ENCODE results near the gene WDFY1.

WDFY1 gene, protein sequence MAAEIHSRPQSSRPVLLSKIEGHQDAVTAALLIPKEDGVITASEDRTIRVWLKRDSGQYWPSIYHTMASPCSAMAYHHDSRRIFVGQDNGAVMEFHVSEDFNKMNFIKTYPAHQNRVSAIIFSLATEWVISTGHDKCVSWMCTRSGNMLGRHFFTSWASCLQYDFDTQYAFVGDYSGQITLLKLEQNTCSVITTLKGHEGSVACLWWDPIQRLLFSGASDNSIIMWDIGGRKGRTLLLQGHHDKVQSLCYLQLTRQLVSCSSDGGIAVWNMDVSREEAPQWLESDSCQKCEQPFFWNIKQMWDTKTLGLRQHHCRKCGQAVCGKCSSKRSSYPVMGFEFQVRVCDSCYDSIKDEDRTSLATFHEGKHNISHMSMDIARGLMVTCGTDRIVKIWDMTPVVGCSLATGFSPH

DNA sequence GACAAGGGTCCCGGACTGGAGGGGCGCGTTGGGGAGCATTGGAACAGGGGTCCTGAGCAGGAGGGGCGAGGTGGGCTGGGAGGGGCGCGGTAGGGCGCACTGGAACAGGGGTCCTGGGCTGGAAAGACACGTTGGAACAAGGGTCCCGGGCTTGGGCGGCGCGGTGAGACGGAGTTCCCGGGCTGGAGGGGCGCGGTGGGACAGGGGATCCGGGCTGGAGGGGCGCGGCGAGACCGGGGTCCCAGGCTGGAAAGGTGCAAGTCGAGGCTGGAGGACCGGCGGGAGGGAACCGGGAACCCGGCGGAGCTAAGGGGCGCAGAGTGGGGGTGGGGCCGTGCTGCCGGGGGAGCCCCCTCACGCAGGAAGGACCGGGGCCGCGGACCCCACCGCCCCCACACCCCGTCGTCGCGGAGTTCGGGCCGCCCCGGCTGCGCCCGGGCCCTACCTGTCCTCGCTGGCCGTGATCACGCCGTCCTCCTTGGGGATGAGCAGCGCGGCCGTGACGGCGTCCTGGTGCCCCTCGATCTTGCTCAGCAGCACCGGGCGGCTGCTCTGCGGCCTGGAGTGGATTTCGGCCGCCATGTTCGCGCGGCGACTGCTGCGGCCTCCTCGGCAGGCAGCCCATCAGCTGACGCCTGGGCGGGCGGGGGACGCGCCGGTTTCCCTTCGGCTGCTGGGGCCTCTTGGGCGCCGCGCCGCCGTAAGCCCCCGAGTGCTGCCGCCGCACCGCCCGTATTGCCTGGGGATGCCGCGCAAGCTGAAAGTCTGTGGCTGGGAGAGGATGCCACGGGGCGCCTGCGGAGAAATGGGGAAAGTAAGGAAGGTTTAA, at the start of gene WDFY1:
Gene WDFY1, minus strand, starts transcription at position 633 of the 829 bp plus-strand sequence. Its CDS starts 51 bp downstream, at position 582.
- Histone ChIP-seq H3K4me1 (ENCODE audit: control insufficient read depth, insufficient read depth, low read length) (peaks cover 18% of the 10 kb centered on the region), H3K27ac (ENCODE audit: low read length) (peak within 1 kb of the TSS; percentile 62), H3K36me3 (ENCODE audit: control insufficient read depth in 2 of 2, insufficient read depth in 2 of 2, low read length in 2 of 2) (no peaks in the 10 kb centered on the region), H3K27me3 (ENCODE audit: control insufficient read depth in 1 of 2, insufficient read depth in 2 of 2, low read length in 2 of 2) (no peaks in the 10 kb centered on the region), H3K9me3 (ENCODE audit: control insufficient read depth in 2 of 2, low read length in 2 of 2) (no peaks in the 10 kb centered on the region), H3K4me3 (ENCODE audit: low read length in 2 of 2) (peak within 1 kb of the TSS; percentile 80 to 88), H3K9ac (ENCODE audit: low read length in 2 of 2) (peak within 1 kb of the TSS; percentile 84 to 89)

DNA sequence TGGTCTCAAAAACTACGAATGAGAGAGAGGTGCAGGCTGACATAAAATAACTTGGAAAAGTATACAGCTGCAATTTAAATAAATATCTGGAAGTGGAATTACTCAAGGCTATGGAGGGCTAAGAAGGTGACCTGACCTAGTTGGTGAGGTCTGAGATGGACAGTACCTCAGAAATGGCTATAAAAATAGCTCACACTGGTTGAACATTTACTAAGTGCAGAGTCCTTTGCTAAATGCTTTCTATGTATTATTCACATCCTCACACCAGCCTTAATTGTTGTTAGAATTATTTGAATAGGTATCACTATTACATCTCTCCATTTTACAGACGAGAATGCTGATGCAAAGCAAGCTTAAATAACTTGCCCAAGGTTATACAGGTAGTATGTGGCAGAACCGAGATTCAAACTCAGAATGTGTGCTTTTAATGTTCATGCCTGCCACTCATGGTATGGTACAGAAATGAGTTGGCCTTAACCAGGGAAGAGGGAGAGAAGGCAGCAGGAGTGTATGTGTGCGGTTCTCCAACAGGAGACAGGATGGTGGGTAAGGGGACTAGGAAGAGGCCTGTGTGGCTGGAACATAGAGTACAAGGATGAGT, 49.5 kb upstream of the WDFY1 start:
- no peak overlapping the region for H3K4me3 ChIP-seq (ENCODE audit: low read length in 2 of 2)
- H3K27me3 ChIP-seq (ENCODE audit: control insufficient read depth in 1 of 2, insufficient read depth in 2 of 2, low read length in 2 of 2), result no peaks in the 10 kb centered on the region
- H3K27ac ChIP-seq (ENCODE audit: low read length), result no peak overlapping the region
- no peaks in the 10 kb centered on the region for H3K4me1 ChIP-seq (ENCODE audit: control insufficient read depth, insufficient read depth, low read length)
- H3K9ac ChIP-seq (ENCODE audit: low read length in 2 of 2), result no peak overlapping the region
- H3K36me3 ChIP-seq (ENCODE audit: control insufficient read depth in 2 of 2, insufficient read depth in 2 of 2, low read length in 2 of 2), result peaks cover 0 to 2% of the 10 kb centered on the region in 2 donors
- no peaks in the 10 kb centered on the region for H3K9me3 ChIP-seq (ENCODE audit: control insufficient read depth in 2 of 2, low read length in 2 of 2)

DNA sequence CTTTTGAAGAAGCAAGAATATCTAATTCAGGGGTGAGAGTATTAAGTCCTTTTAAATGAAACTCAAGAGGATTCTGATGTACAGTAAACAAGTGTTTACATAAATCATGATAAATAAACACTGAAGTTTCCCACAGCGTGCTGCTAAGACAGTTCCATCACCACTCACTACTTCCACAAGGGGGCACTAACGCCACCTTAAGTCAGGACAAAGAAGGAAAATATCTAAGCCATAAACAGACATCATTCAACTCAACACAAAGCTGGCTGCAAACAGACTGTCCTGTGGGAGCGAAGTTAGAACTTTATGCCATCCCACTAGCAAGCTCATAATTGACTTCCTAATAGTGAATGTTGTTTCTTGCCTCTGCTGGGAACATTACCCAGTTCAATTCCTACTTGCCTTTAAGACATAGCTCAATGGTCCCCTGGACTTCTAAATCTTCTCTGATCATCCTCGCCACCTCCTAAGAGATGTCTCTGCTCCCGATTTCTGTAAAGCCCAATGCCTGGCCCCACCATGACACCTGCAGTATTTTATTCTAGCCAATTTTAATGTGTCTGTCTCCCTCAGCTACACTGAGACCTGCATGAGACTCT, 48.6 kb upstream of the WDFY1 start:
- Histone ChIP-seq H3K4me1 (ENCODE audit: control insufficient read depth, insufficient read depth, low read length) (no peaks in the 10 kb centered on the region), H3K9me3 (ENCODE audit: control insufficient read depth in 2 of 2, low read length in 2 of 2) (no peaks in the 10 kb centered on the region), H3K27ac (ENCODE audit: low read length) (no peak overlapping the region), H3K4me3 (ENCODE audit: low read length in 2 of 2) (no peak overlapping the region), H3K9ac (ENCODE audit: low read length in 2 of 2) (no peak overlapping the region), H3K36me3 (ENCODE audit: control insufficient read depth in 2 of 2, insufficient read depth in 2 of 2, low read length in 2 of 2) (peaks cover 0 to 2% of the 10 kb centered on the region in 2 donors), H3K27me3 (ENCODE audit: control insufficient read depth in 1 of 2, insufficient read depth in 2 of 2, low read length in 2 of 2) (no peaks in the 10 kb centered on the region)

DNA sequence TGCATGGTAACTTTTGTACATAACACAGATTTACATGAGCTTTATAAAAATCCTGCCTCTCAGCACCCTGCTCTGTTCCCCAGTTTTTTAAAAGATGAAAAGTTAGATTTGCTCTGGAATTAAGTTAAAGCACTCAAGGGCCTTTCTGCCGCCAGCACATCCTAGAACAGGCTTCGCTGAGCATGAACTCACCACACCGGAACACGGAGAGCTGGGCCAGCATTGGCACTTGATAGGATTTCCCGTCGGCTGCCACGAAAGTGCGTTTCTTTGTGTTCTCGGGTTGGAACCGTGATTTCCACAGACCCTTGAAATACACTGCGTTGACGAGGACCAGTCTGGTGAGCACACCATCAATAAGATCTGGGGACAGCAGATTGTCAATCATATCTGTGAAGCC, 46.5 kb upstream of the WDFY1 start:
- H3K27me3 ChIP-seq (ENCODE audit: control insufficient read depth in 1 of 2, insufficient read depth in 2 of 2, low read length in 2 of 2), result no peaks in the 10 kb centered on the region
- no peak overlapping the region for H3K9ac ChIP-seq (ENCODE audit: low read length in 2 of 2)
- H3K9me3 ChIP-seq (ENCODE audit: control insufficient read depth in 2 of 2, low read length in 2 of 2), result no peaks in the 10 kb centered on the region
- H3K27ac ChIP-seq (ENCODE audit: low read length), result no peak overlapping the region
- H3K36me3 ChIP-seq (ENCODE audit: control insufficient read depth in 2 of 2, insufficient read depth in 2 of 2, low read length in 2 of 2), result no peaks in the 10 kb centered on the region
- H3K4me3 ChIP-seq (ENCODE audit: low read length in 2 of 2), result no peak overlapping the region
- no peaks in the 10 kb centered on the region for H3K4me1 ChIP-seq (ENCODE audit: control insufficient read depth, insufficient read depth, low read length)

DNA sequence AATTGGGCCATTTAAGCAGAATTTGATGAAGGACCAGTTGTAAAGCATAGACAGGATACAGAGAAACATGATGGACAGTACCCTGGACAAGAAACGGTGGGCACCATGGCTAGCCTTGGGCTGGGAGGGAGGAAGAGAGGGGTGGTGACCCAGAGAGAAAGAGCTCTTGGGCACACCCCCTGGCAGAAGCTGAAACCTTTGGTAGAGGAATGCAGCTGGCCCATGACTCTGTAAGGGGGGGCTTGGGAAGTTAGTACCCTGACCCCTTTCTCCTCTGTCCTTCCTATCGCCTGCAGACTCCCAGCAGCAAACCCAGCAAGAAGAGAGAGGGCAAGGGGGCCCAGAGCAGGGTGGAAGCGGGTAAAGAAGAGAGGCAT, 44.7 kb upstream of the WDFY1 start:
- Histone ChIP-seq H3K9ac (ENCODE audit: low read length in 2 of 2) (no peak overlapping the region), H3K4me3 (ENCODE audit: low read length in 2 of 2) (no peak overlapping the region), H3K36me3 (ENCODE audit: control insufficient read depth in 2 of 2, insufficient read depth in 2 of 2, low read length in 2 of 2) (no peaks in the 10 kb centered on the region), H3K27ac (ENCODE audit: low read length) (no peak overlapping the region), H3K4me1 (ENCODE audit: control insufficient read depth, insufficient read depth, low read length) (no peaks in the 10 kb centered on the region), H3K27me3 (ENCODE audit: control insufficient read depth in 1 of 2, insufficient read depth in 2 of 2, low read length in 2 of 2) (no peaks in the 10 kb centered on the region), H3K9me3 (ENCODE audit: control insufficient read depth in 2 of 2, low read length in 2 of 2) (no peaks in the 10 kb centered on the region)

DNA sequence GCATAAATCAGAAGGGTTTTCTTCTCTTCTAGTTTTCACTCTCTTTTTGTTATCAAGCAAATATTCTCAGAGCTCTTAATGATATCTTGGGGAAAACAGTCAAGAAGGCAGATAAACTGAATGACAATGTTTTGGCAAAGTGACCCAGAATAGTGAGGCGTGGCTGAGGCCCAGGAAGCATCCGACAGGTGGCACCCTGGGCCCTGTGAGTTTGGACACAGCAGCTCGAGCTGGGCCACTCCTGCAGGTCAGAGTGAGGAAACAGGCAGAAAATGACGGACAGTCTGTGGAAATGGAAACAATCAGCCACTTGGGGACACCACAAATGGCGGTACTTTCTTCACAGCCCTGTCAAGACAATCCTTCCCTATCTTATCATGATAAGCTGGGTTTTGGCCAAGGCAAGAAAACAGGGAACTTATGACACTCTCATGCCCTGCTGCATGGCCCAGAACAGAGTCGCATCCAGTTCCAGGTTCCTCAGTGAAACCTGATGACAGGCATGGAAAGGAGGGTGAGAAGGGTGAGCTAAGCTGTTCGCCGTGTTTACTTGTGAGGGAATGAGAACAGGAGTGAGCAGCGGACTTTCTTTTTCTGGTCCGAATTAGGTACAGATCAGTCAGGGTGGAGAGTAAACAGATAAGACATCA, 44.2 kb upstream of the WDFY1 start:
- no peaks in the 10 kb centered on the region for H3K4me1 ChIP-seq (ENCODE audit: control insufficient read depth, insufficient read depth, low read length)
- H3K27me3 ChIP-seq (ENCODE audit: control insufficient read depth in 1 of 2, insufficient read depth in 2 of 2, low read length in 2 of 2), result no peaks in the 10 kb centered on the region
- H3K27ac ChIP-seq (ENCODE audit: low read length), result no peak overlapping the region
- H3K36me3 ChIP-seq (ENCODE audit: control insufficient read depth in 2 of 2, insufficient read depth in 2 of 2, low read length in 2 of 2), result no peaks in the 10 kb centered on the region
- no peaks in the 10 kb centered on the region for H3K9me3 ChIP-seq (ENCODE audit: control insufficient read depth in 2 of 2, low read length in 2 of 2)
- H3K4me3 ChIP-seq (ENCODE audit: low read length in 2 of 2), result no peak overlapping the region
- no peak overlapping the region for H3K9ac ChIP-seq (ENCODE audit: low read length in 2 of 2)

DNA sequence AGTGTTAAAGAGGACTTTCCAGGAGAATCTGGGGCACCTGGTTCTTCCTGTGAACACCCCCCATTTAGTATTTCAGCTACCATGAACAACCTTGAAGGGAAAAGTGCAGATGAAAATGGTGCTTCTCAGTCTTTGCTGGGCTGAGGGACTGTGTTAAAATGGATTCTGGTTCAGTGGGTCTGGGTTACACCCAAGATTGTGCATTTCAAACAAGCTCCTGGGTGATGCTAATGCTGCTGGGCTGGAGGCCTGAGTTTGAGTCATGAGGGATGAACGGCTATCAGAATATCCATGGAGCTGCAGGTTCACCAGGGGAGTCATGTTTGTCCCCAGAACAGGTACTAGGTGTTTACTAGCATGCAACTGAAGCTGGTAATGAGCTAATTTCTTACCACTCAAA, 36.1 kb upstream of the WDFY1 start:
- no peak overlapping the region for H3K9ac ChIP-seq (ENCODE audit: low read length in 2 of 2)
- H3K36me3 ChIP-seq (ENCODE audit: control insufficient read depth in 2 of 2, insufficient read depth in 2 of 2, low read length in 2 of 2), result no peaks in the 10 kb centered on the region
- H3K27ac ChIP-seq (ENCODE audit: low read length), result no peak overlapping the region
- no peaks in the 10 kb centered on the region for H3K4me1 ChIP-seq (ENCODE audit: control insufficient read depth, insufficient read depth, low read length)
- H3K4me3 ChIP-seq (ENCODE audit: low read length in 2 of 2), result no peak overlapping the region
- no peaks in the 10 kb centered on the region for H3K27me3 ChIP-seq (ENCODE audit: control insufficient read depth in 1 of 2, insufficient read depth in 2 of 2, low read length in 2 of 2)
- no peaks in the 10 kb centered on the region for H3K9me3 ChIP-seq (ENCODE audit: control insufficient read depth in 2 of 2, low read length in 2 of 2)

DNA sequence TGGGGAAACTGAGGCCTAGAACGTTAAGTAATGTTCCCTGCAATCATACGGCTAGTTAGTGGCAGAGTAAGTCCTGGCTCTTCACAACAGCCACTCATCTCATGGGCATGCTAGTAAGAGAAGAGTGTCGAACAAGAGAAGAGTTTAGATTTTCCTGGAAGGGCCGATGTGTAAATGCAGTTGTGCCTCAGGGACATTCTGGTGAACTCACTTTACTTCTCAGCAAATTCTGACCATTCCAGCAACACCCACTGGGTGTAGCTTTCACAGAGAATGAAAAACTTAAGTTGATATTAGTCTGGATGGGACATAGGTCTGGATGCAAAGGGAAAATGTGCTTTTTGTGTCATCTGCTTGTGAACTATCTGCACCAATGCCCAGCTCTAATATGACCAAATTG, 35.7 kb upstream of the WDFY1 start:
- Histone ChIP-seq H3K4me1 (ENCODE audit: control insufficient read depth, insufficient read depth, low read length) (no peaks in the 10 kb centered on the region), H3K4me3 (ENCODE audit: low read length in 2 of 2) (no peak overlapping the region), H3K36me3 (ENCODE audit: control insufficient read depth in 2 of 2, insufficient read depth in 2 of 2, low read length in 2 of 2) (no peaks in the 10 kb centered on the region), H3K27ac (ENCODE audit: low read length) (no peak overlapping the region), H3K9me3 (ENCODE audit: control insufficient read depth in 2 of 2, low read length in 2 of 2) (no peaks in the 10 kb centered on the region), H3K9ac (ENCODE audit: low read length in 2 of 2) (no peak overlapping the region), H3K27me3 (ENCODE audit: control insufficient read depth in 1 of 2, insufficient read depth in 2 of 2, low read length in 2 of 2) (no peaks in the 10 kb centered on the region)

DNA sequence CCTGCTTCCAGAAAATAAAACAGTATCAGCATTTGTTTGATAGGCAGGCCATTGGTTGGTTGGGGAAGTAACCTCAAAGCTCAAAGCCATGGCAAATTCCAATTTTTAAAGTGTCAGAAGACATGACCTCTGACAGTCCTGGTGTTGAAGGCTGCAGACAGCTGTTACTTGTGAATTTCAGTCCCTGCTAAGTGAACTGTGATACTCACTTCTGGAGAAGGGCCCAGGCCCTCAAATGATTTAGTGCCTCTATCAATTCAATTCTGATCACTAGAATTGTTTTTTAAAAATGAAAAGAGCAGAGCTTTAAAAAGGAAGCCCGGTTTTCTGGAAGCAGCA, 35.2 kb upstream of the WDFY1 start:
- H3K4me3 ChIP-seq (ENCODE audit: low read length in 2 of 2), result no peak overlapping the region
- H3K27me3 ChIP-seq (ENCODE audit: control insufficient read depth in 1 of 2, insufficient read depth in 2 of 2, low read length in 2 of 2), result no peaks in the 10 kb centered on the region
- H3K27ac ChIP-seq (ENCODE audit: low read length), result no peak overlapping the region
- H3K36me3 ChIP-seq (ENCODE audit: control insufficient read depth in 2 of 2, insufficient read depth in 2 of 2, low read length in 2 of 2), result no peaks in the 10 kb centered on the region
- H3K4me1 ChIP-seq (ENCODE audit: control insufficient read depth, insufficient read depth, low read length), result no peaks in the 10 kb centered on the region
- no peaks in the 10 kb centered on the region for H3K9me3 ChIP-seq (ENCODE audit: control insufficient read depth in 2 of 2, low read length in 2 of 2)
- no peak overlapping the region for H3K9ac ChIP-seq (ENCODE audit: low read length in 2 of 2)

DNA sequence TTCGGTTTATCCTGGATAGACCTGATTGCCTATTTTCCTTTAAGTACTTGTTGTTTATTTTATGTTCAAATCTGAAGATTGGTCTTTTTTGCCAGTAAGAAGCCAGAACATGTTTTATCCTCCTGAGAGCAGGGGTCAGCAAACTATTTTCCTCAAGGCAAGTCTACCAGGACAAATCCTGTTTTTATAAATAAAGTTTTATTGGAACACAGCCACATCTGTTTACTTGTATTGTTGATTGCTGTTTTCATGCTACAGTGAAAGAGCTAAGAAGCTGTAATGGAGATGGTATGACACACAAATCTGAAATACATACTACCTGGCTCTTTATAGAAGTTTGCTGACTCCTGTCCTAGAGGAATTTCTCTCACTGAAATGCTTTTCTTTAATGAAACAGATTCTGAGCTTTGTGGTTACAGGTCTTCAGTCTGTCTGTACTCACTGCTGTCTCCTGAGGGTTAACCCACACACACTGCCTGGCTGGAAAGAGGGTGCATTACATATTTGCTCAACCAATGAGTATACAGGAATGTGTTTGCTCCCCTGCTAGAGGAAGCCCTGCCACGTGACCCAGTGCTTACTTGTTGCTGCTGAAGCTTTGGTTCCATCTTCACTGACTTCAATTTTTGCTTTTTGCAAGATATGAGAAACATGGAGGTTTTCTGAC, 34.7 kb upstream of the WDFY1 start:
- Histone ChIP-seq H3K36me3 (ENCODE audit: control insufficient read depth in 2 of 2, insufficient read depth in 2 of 2, low read length in 2 of 2) (no peaks in the 10 kb centered on the region), H3K27me3 (ENCODE audit: control insufficient read depth in 1 of 2, insufficient read depth in 2 of 2, low read length in 2 of 2) (no peaks in the 10 kb centered on the region), H3K9me3 (ENCODE audit: control insufficient read depth in 2 of 2, low read length in 2 of 2) (no peaks in the 10 kb centered on the region), H3K9ac (ENCODE audit: low read length in 2 of 2) (no peak overlapping the region), H3K4me3 (ENCODE audit: low read length in 2 of 2) (no peak overlapping the region), H3K4me1 (ENCODE audit: control insufficient read depth, insufficient read depth, low read length) (no peaks in the 10 kb centered on the region), H3K27ac (ENCODE audit: low read length) (no peak overlapping the region)
